ENCODE results near the gene KCNQ4.

Gene KCNQ4

DNA sequence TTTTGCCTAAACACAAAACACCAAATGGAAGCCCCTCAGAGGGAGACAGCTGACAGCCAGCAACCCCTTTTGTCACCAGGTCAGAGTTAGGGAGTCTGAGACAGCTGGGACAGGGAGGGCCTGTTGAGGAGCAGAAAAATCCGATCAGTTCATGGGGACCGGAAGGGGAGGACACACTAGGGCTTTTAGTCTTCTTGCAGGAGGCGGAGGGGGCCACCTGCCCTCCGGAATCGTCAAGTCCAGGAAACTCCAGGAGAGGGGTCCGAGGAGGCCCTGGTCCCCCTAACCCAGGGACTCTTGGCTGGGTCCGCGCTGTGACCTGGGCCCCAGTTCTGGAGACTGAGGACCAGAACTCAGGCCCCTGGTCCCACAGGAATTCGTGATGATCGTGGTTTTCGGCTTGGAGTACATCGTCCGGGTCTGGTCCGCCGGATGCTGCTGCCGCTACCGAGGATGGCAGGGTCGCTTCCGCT, 34.2 kb downstream of the KCNQ4 start:
- no peak for ATAC-seq
- TF ChIP-seq PPARA (CRISPR knock-in tag; IDR thresholded peaks at IDR 0.05; ENCODE audit: borderline replicate concordance) (no peak), ZFP30 (CRISPR knock-in tag; IDR thresholded peaks at IDR 0.05) (no peak), GLIS3 (CRISPR knock-in tag; IDR thresholded peaks at IDR 0.05) (no peak), OSR1 (CRISPR knock-in tag; IDR thresholded peaks at IDR 0.05) (no peak), ZNF565 (CRISPR knock-in tag; conservative IDR thresholded peaks at IDR 0.05; ENCODE audit: low read depth) (no peak), SNAI2 (CRISPR knock-in tag; IDR thresholded peaks at IDR 0.05) (no peak), RARB (CRISPR knock-in tag; IDR thresholded peaks at IDR 0.05) (no peak)
- TF ChIP-seq, protein P1, sequence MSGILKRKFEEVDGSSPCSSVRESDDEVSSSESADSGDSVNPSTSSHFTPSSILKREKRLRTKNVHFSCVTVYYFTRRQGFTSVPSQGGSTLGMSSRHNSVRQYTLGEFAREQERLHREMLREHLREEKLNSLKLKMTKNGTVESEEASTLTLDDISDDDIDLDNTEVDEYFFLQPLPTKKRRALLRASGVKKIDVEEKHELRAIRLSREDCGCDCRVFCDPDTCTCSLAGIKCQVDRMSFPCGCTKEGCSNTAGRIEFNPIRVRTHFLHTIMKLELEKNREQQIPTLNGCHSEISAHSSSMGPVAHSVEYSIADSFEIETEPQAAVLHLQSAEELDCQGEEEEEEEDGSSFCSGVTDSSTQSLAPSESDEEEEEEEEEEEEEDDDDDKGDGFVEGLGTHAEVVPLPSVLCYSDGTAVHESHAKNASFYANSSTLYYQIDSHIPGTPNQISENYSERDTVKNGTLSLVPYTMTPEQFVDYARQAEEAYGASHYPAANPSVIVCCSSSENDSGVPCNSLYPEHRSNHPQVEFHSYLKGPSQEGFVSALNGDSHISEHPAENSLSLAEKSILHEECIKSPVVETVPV (CRISPR knock-in tag; IDR thresholded peaks at IDR 0.05), result no peak

DNA sequence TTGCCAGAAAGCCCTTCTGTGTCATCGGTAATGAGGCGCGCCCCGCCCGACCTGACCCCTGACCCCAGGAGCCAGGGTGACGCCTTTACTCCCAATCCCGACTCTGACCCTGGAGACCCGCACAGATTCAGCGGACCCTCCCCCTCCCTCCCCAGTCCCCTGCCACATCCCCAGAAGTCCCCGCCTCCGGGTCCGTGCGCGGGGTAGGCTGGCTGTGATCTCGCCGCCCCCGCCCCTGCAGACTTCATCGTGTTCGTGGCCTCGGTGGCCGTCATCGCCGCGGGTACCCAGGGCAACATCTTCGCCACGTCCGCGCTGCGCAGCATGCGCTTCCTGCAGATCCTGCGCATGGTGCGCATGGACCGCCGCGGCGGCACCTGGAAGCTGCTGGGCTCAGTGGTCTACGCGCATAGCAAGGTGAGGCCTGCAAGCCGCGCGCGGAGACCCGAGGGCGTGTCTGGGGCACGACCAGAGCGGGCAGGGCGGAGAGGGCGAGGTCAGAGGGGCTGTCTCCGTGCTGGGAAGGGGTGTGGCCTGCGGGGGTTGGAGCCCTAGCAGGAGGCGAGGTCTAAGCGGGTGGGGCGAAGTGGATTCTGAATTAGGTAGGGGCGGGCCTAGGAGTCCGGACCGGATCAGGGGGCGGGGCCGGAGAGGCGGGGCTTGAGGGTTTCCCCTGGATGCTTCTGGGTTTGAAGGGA, 34.8 kb downstream of the KCNQ4 start:
- ATAC-seq, result no peak
- TF ChIP-seq, protein P2, sequence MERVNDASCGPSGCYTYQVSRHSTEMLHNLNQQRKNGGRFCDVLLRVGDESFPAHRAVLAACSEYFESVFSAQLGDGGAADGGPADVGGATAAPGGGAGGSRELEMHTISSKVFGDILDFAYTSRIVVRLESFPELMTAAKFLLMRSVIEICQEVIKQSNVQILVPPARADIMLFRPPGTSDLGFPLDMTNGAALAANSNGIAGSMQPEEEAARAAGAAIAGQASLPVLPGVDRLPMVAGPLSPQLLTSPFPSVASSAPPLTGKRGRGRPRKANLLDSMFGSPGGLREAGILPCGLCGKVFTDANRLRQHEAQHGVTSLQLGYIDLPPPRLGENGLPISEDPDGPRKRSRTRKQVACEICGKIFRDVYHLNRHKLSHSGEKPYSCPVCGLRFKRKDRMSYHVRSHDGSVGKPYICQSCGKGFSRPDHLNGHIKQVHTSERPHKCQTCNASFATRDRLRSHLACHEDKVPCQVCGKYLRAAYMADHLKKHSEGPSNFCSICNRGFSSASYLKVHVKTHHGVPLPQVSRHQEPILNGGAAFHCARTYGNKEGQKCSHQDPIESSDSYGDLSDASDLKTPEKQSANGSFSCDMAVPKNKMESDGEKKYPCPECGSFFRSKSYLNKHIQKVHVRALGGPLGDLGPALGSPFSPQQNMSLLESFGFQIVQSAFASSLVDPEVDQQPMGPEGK (CRISPR knock-in tag; IDR thresholded peaks at IDR 0.05; ENCODE audit: borderline replicate concordance), result no peak
- no peak for TF ChIP-seq PPARA (CRISPR knock-in tag; IDR thresholded peaks at IDR 0.05; ENCODE audit: borderline replicate concordance)
- TF ChIP-seq, protein P3, sequence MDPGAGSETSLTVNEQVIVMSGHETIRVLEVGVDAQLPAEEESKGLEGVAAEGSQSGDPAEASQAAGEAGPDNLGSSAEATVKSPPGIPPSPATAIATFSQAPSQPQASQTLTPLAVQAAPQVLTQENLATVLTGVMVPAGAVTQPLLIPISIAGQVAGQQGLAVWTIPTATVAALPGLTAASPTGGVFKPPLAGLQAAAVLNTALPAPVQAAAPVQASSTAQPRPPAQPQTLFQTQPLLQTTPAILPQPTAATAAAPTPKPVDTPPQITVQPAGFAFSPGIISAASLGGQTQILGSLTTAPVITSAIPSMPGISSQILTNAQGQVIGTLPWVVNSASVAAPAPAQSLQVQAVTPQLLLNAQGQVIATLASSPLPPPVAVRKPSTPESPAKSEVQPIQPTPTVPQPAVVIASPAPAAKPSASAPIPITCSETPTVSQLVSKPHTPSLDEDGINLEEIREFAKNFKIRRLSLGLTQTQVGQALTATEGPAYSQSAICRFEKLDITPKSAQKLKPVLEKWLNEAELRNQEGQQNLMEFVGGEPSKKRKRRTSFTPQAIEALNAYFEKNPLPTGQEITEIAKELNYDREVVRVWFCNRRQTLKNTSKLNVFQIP (CRISPR knock-in tag; IDR thresholded peaks at IDR 0.05; ENCODE audit: borderline replicate concordance, low read depth), result no peak
- no peak for TF ChIP-seq TCF4 (CRISPR knock-in tag; IDR thresholded peaks at IDR 0.05; ENCODE audit: borderline replicate concordance)
- no peak for TF ChIP-seq ZFP30 (CRISPR knock-in tag; IDR thresholded peaks at IDR 0.05)
- TF ChIP-seq ZNF8 (CRISPR knock-in tag; IDR thresholded peaks at IDR 0.05), result no peak
- TF ChIP-seq, protein P4, sequence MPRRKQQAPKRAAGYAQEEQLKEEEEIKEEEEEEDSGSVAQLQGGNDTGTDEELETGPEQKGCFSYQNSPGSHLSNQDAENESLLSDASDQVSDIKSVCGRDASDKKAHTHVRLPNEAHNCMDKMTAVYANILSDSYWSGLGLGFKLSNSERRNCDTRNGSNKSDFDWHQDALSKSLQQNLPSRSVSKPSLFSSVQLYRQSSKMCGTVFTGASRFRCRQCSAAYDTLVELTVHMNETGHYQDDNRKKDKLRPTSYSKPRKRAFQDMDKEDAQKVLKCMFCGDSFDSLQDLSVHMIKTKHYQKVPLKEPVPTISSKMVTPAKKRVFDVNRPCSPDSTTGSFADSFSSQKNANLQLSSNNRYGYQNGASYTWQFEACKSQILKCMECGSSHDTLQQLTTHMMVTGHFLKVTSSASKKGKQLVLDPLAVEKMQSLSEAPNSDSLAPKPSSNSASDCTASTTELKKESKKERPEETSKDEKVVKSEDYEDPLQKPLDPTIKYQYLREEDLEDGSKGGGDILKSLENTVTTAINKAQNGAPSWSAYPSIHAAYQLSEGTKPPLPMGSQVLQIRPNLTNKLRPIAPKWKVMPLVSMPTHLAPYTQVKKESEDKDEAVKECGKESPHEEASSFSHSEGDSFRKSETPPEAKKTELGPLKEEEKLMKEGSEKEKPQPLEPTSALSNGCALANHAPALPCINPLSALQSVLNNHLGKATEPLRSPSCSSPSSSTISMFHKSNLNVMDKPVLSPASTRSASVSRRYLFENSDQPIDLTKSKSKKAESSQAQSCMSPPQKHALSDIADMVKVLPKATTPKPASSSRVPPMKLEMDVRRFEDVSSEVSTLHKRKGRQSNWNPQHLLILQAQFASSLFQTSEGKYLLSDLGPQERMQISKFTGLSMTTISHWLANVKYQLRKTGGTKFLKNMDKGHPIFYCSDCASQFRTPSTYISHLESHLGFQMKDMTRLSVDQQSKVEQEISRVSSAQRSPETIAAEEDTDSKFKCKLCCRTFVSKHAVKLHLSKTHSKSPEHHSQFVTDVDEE (CRISPR knock-in tag; IDR thresholded peaks at IDR 0.05), result no peak
- TF ChIP-seq ESRRG (CRISPR knock-in tag; IDR thresholded peaks at IDR 0.05), result no peak
- TF ChIP-seq, protein P5, sequence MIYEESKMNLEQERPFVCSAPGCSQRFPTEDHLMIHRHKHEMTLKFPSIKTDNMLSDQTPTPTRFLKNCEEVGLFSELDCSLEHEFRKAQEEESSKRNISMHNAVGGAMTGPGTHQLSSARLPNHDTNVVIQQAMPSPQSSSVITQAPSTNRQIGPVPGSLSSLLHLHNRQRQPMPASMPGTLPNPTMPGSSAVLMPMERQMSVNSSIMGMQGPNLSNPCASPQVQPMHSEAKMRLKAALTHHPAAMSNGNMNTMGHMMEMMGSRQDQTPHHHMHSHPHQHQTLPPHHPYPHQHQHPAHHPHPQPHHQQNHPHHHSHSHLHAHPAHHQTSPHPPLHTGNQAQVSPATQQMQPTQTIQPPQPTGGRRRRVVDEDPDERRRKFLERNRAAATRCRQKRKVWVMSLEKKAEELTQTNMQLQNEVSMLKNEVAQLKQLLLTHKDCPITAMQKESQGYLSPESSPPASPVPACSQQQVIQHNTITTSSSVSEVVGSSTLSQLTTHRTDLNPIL (CRISPR knock-in tag; IDR thresholded peaks at IDR 0.05; ENCODE audit: low read depth), result no peak

DNA sequence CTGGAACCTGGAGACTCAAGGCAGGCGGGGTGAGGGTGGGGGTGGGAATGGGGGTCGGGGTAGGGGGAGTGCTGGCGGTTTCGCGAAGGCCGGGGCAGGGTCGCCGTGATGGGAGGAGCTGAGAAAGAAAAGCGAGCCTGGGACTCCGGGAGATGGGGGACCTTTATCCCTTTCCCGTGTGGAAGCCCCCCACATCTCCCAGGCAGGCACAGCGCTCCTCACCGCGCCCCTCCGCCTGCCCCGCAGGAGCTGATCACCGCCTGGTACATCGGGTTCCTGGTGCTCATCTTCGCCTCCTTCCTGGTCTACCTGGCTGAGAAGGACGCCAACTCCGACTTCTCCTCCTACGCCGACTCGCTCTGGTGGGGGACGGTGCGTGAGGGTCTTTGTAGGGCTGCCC, 35.5 kb downstream of the KCNQ4 start:
- TF ChIP-seq ESRRG (CRISPR knock-in tag; IDR thresholded peaks at IDR 0.05) (no peak), ZFP30 (CRISPR knock-in tag; IDR thresholded peaks at IDR 0.05) (no peak), RARB (CRISPR knock-in tag; IDR thresholded peaks at IDR 0.05) (no peak), TCF4 (CRISPR knock-in tag; IDR thresholded peaks at IDR 0.05; ENCODE audit: borderline replicate concordance) (no peak), SNAI2 (CRISPR knock-in tag; IDR thresholded peaks at IDR 0.05) (no peak), OSR1 (CRISPR knock-in tag; IDR thresholded peaks at IDR 0.05) (no peak), ZNF565 (CRISPR knock-in tag; conservative IDR thresholded peaks at IDR 0.05; ENCODE audit: low read depth) (no peak), ZNF8 (CRISPR knock-in tag; IDR thresholded peaks at IDR 0.05) (no peak), ZNF70 (CRISPR knock-in tag; IDR thresholded peaks at IDR 0.05) (no peak)
- TF ChIP-seq, protein P2 (CRISPR knock-in tag; IDR thresholded peaks at IDR 0.05; ENCODE audit: borderline replicate concordance), result no peak
- ATAC-seq, result no peak
